HG02970 (cell line): Measurements from ENCODE around the gene FASN.

Source experiments
- ATAC-seq: cut with Tn5 transposase; IDR thresholded peaks from one replicate; pipeline ENCODE4 v1.9.1; 2021; ENCODE audit warnings: mild to moderate bottlenecking, moderate library complexity, moderate number of reproducible peaks; ENCODE audit not compliant: unreplicated experiment, low FRiP score

Gene FASN

GRCh38 chr17:82030470-82031302 is 67.3 kb downstream of the FASN start:
- no peak for ATAC-seq

GRCh38 chr17:82029990-82030469 is 68.0 kb downstream of the FASN start:
- ATAC-seq = no peak

- no peak for ATAC-seq
Observed at GRCh38 chr17:82029391-82029790, 68.6 kb downstream of the FASN start.

GRCh38 chr17:82028966-82029365 is 69.1 kb downstream of the FASN start:
- ATAC-seq = no peak
